ENCODE measurements around the gene SNAPC4.

DNA sequence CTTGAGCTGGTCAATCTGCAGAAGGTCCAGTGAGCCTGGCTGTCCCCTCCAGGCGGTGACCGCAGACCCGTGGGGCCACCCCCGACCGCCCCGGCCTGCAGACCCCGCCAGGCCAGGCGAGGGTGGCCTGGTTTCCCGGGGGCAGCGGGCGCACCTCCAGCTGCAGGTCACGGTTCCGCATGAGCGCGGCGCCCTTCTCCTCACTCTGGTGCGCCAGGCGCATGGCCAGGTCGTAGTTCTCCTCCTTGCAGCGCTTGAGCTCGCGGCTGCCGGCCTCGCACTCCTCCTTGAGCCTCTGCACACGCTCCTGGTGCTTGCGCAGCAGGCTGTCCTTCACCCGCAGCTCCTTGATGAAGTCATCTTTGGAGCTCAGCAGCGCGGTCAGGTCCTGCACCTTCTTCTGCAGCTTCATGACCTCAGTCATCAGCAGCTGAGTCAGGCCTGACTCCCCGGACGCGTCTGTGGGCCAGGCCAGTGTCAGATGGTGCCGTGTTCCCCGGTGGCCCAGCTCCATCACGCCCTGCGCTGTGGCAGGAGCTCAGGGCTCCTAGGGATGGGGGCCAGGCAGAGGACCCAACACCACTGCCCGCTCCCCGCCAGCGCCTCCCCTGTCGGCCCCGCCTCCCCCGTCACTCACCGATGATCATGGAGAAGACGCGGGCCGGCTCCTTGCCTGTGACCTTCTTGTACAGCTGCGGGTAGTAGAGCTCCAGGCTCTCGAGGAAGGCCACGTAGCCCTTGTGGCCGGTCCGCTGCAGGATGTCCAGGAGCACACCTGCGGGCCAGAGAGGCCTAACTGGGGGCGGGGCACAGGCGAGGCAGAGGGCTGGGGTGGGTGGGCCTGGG lies 29.1 kb downstream of the SNAPC4 start:
- TF ChIP-seq CTCF (conservative IDR thresholded peaks at IDR 0.05; ENCODE audit: low read depth, low read length), result no peak
- no peak for TF ChIP-seq EZH2 (IDR thresholded peaks at IDR 0.05; ENCODE audit: low read length, unreplicated experiment)
